HUES48 (cell line): Measurements from ENCODE around the gene HSPA8.
"Not testable (repeated sequence)": the region's sequence is repeated elsewhere in the genome, so short reads cannot be mapped to it uniquely, and the experiment has no call there.

Experiments used
- H3K27ac ChIP-seq: one replicate; pipeline ENCODE4 v1.7.0; 2013; ENCODE audit warnings: low read depth, low read length, inconsistent platforms
- H3K27me3 ChIP-seq: 2 replicates; pipeline ENCODE4 v1.6.1; 2013; ENCODE audit warnings: mild to moderate bottlenecking, low read length; ENCODE audit not compliant: control insufficient read depth, insufficient read depth
- H3K36me3 ChIP-seq: 2 replicates; pipeline ENCODE4 v1.6.1; 2013; ENCODE audit warnings: low read length; ENCODE audit not compliant: control insufficient read depth, insufficient read depth
- H3K4me1 ChIP-seq: 2 replicates; pipeline ENCODE4 v1.6.1; 2013; ENCODE audit warnings: mild to moderate bottlenecking, low read length; ENCODE audit not compliant: control insufficient read depth, insufficient read depth
- H3K4me3 ChIP-seq: 2 replicates; pipeline ENCODE4 v1.5.1; 2013; ENCODE audit warnings: mild to moderate bottlenecking, low read depth, low read length
- H3K9ac ChIP-seq: 2 replicates; pipeline ENCODE4 v1.6.1; 2013; ENCODE audit warnings: mild to moderate bottlenecking, low read depth, low read length, moderate library complexity
- H3K9me3 ChIP-seq: 2 replicates; pipeline ENCODE4 v1.6.1; 2013; ENCODE audit warnings: low read length; ENCODE audit not compliant: control insufficient read depth, insufficient read depth

Gene HSPA8

GRCh38 chr11:123090168-123090567 is 28.2 kb upstream of the HSPA8 start:
- not testable (repeated sequence) for H3K4me1 ChIP-seq, H3K4me3 ChIP-seq, H3K27ac ChIP-seq, H3K36me3 ChIP-seq, H3K9ac ChIP-seq, H3K27me3 ChIP-seq, H3K9me3 ChIP-seq

GRCh38 chr11:123088896-123089295 is 27.0 kb upstream of the HSPA8 start:
- H3K27ac ChIP-seq, H3K9me3 ChIP-seq, H3K4me1 ChIP-seq, H3K4me3 ChIP-seq, H3K9ac ChIP-seq, H3K36me3 ChIP-seq, H3K27me3 ChIP-seq: not testable (repeated sequence)

- H3K27ac ChIP-seq, result not testable (repeated sequence)
Measured at GRCh38 chr11:123087657-123088056, 25.7 kb upstream of the HSPA8 start.

GRCh38 chr11:123086305-123086704 is 24.4 kb upstream of the HSPA8 start:
- Histone ChIP-seq H3K9ac (no peak overlapping the region), H3K4me1 (no peaks in the 10 kb centered on the region), H3K36me3 (peaks cover 18% of the 10 kb centered on the region), H3K9me3 (no peaks in the 10 kb centered on the region), H3K4me3 (no peak overlapping the region), H3K27ac (no peak overlapping the region), H3K27me3 (no peaks in the 10 kb centered on the region)

More at GRCh38 chr11:123087657-123088056, 25.7 kb upstream of the HSPA8 start:
- H3K9ac ChIP-seq, H3K9me3 ChIP-seq, H3K4me3 ChIP-seq, H3K4me1 ChIP-seq, H3K27me3 ChIP-seq: not testable (repeated sequence)
- H3K36me3 ChIP-seq, result peaks cover 11% of the 10 kb centered on the region; the same call in 1 of the 2 replicates

- Histone ChIP-seq H3K9ac (no peak overlapping the region), H3K36me3 (peaks cover 19% of the 10 kb centered on the region), H3K27ac (no peak overlapping the region), H3K4me3 (no peak overlapping the region), H3K27me3 (no peaks in the 10 kb centered on the region), H3K9me3 (no peaks in the 10 kb centered on the region), H3K4me1 (no peaks in the 10 kb centered on the region)
Measured at GRCh38 chr11:123085497-123085896, 23.6 kb upstream of the HSPA8 start.

GRCh38 chr11:123084454-123084853 is 22.5 kb upstream of the HSPA8 start:
- H3K36me3 ChIP-seq, result peaks cover 19% of the 10 kb centered on the region
- H3K4me1 ChIP-seq, result no peaks in the 10 kb centered on the region
- H3K27ac ChIP-seq, result no peak overlapping the region
- no peaks in the 10 kb centered on the region for H3K9me3 ChIP-seq
- no peak overlapping the region for H3K4me3 ChIP-seq
- no peaks in the 10 kb centered on the region for H3K27me3 ChIP-seq
- H3K9ac ChIP-seq, result no peak overlapping the region

- Histone ChIP-seq H3K4me1 (no peaks in the 10 kb centered on the region), H3K27ac (no peak overlapping the region), H3K27me3 (no peaks in the 10 kb centered on the region), H3K36me3 (peaks cover 19% of the 10 kb centered on the region), H3K9me3 (no peaks in the 10 kb centered on the region), H3K4me3 (no peak overlapping the region), H3K9ac (no peak overlapping the region)
Measured at GRCh38 chr11:123083623-123084029, 21.7 kb upstream of the HSPA8 start.

GRCh38 chr11:123082977-123083376 is 21.0 kb upstream of the HSPA8 start:
- Histone ChIP-seq H3K27me3 (no peaks in the 10 kb centered on the region), H3K9me3 (no peaks in the 10 kb centered on the region), H3K36me3 (peaks cover 19% of the 10 kb centered on the region), H3K27ac (no peak overlapping the region), H3K4me1 (no peaks in the 10 kb centered on the region), H3K4me3 (no peak overlapping the region), H3K9ac (no peak overlapping the region)

GRCh38 chr11:123080015-123080414 is 18.1 kb upstream of the HSPA8 start:
- no peaks in the 10 kb centered on the region for H3K9me3 ChIP-seq
- H3K36me3 ChIP-seq, result peaks cover 19% of the 10 kb centered on the region
- no peak overlapping the region for H3K9ac ChIP-seq
- no peak overlapping the region for H3K27ac ChIP-seq
- no peak overlapping the region for H3K4me3 ChIP-seq
- no peaks in the 10 kb centered on the region for H3K27me3 ChIP-seq
- no peaks in the 10 kb centered on the region for H3K4me1 ChIP-seq

- Histone ChIP-seq H3K9me3 (no peaks in the 10 kb centered on the region), H3K27ac (no peak overlapping the region), H3K36me3 (peaks cover 16% of the 10 kb centered on the region), H3K4me1 (peaks cover 6% of the 10 kb centered on the region; the same call in 1 of the 2 replicates), H3K4me3 (no peak overlapping the region), H3K27me3 (no peaks in the 10 kb centered on the region), H3K9ac (no peak overlapping the region)
Measured at GRCh38 chr11:123076484-123076883, 14.5 kb upstream of the HSPA8 start.

GRCh38 chr11:123073343-123074057 is 11.6 kb upstream of the HSPA8 start:
- H3K4me1 ChIP-seq, result peaks cover 28% of the 10 kb centered on the region
- peaks cover 14% of the 10 kb centered on the region for H3K36me3 ChIP-seq
- H3K9me3 ChIP-seq, result no peaks in the 10 kb centered on the region
- no peak overlapping the region for H3K4me3 ChIP-seq
- H3K27me3 ChIP-seq, result no peaks in the 10 kb centered on the region
- H3K27ac ChIP-seq, result no peak overlapping the region
- H3K9ac ChIP-seq, result no peak overlapping the region
